GM21529 (cell line): Measurements from ENCODE around the gene MAGI1.
"Not testable (repeated sequence)": the region's sequence is repeated elsewhere in the genome, so short reads cannot be mapped to it uniquely, and the experiment has no call there.

Source experiments
- ATAC-seq: cut with Tn5 transposase; IDR thresholded peaks from one replicate; pipeline ENCODE4 v1.9.1; 2021; ENCODE audit not compliant: unreplicated experiment

MAGI1 gene

DNA sequence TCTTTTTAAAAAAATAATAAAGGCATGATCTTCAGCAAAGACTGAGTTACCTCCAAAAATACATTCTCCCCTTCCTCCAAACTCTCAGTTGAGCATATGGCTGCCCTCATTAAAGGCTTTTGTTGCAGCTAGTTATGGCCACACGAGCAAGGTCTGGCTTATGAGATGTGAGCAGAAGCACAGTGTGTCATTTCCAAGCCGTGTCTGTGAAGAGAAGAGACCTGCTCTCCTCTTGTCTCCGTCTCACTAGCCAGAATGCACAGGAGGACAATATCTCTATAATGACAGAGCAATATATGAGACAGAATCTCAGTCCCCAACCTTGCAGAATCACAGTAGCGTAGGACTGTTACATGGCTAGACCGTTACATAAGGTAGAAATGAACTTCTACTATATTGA lies 152.3 kb downstream of the MAGI1 start:
- ATAC-seq: no peak

DNA sequence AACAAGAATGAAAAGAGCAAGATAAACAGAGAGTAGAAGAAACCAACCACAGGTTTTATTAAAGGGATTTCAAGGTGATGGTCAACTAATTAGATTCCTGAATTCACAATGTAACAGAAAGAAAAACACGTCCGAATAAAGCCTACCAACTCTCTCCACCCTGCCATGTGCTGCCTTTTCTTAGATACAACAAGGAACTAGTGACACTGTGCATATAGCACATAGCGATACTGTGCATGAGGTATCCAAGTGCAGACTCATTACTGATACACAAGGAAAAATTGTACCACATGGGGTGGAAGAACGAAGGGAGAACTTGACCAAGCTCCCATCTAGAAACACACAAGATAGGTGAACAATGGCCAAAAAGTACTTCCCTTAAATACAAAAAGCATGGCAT lies 154.6 kb downstream of the MAGI1 start:
- ATAC-seq: no peak

DNA sequence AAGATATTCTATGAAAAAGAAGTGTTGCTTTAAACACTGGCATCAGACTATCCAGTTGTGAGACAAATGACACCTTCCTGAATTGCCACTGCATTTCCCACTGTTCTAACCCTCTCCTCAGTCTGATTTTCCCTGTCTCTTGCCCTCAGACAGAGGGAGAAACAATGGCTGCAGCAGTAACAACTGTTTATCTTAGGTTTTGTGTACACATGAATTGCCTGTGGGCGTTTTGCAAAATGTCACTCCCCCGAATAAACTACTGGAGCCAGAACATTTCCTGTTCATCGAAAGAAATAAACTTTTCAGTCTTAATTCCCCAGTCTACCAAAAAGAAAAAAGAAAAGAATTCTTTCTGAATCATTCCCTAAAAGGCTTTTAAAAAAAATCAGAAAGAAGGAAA lies 155.1 kb downstream of the MAGI1 start:
- ATAC-seq: no peak

DNA sequence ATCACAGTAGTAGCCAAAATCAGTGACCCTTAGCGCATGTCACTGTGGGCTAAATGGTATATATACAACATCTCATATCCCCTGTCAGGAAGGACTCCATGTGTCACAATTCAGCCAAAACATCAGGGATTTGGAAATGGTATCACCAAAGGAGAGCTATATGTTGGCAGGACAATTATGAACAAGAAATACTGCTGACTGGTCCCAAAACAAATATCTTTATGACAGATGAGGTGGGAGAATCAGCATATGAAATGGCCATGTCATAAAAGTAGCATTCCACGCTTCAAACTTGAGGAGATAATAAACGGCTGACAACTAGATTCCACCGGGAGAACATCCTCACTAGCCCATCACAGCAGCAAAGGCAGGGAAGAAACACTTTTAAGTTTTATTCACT lies 158.4 kb downstream of the MAGI1 start:
- no peak for ATAC-seq

DNA sequence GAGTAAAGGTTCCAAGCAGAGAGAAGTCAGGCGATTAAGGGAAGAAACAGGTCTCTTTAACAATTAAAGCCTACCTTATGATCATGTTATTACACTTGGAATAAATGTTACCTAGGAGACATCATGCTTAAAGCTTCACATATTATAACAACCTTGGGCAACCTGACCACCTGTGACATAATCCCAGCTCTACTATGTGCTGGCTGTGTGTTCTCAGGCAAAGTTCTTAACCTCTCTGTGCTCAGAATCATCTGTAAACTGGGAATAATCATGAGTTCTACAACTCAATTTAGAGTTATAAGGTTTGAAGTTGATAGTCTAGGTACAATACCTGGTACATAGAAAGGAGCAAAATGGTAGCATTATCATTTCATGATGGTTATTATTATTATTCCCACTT lies 159.3 kb downstream of the MAGI1 start:
- no peak for ATAC-seq

DNA sequence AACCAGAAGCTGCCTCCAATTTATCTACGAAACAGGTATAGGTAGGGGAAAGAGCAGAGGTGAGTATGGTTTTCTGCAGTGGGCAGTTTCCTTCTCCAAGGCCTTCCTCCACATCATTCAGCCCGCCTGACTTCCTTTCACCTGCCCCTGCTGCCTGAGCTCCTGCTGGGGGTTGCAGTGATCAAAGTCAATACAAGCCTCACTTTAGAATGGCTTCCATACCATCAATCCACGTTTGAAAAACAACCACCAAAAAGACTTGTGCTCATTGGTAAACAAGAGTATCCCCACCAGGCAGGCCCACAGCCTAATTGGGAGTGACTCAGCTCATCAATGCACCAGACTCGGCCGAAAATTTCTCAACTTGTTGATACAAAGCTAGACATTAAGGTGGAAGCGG lies 159.9 kb downstream of the MAGI1 start:
- no peak for ATAC-seq

DNA sequence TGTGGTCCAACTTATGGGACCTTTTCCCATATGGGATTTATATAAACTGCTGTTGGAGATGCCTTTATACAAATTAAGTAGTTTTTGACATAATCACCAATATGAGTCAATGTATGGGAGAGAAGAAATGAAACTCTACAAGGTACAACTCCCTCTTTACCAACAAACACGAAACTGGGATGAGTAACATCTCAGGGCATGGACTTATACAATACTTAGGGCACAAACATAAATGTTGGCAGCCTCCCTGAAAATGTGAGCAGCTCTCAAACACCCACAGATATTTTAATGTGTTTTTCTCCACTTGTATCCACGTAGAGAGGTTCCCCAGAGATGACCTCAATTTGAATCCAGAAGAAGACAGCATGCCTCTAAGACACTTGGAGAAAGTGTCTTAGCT lies 161.6 kb downstream of the MAGI1 start:
- no peak for ATAC-seq

DNA sequence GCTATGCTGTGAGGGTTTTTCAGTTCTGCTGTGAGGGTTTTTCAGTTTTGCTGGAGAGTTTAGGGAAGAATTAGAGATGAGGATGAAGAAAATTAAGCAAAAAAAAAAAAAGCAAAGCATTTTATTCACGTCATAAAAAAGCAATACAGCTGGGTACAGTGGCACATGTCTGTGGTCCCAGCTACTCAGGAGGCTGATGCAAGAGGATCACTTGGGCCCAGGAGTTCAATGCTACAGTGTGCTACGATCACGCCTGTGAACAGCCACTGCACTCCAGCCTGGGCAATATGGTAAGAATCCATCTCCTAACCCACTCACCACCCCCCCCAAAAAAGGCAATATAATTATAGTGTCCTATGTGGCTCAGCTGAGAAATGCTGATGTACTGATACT lies 162.7 kb downstream of the MAGI1 start:
- ATAC-seq: no peak

DNA sequence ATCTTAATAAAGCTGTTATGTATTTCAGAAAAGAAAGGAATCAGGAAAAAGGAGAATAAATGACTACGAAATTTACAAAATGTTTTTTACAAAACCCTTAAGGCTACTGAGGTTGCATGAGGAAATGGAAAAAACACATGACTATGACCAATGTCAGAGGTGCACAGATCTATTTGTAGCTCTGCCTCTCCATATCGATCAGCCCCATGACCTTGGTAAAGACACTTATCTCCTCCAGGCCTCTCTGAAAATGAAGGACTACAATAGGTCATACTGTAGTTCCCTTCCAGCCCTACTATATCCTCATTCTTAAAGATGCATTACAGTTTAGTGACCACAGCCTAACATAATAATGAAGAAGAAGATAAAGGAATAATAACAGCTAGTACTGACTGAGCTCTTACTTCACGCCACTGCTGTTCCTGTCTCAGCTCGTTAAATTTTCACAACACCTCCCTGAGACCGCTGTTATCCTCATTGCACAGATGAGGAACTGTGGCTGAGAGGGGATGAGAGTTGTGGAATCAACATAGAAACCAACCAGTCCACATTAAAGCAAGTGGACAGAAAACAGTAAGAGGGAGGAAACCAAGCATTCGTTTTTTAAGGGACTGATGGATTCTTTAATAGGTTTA lies 163.2 kb downstream of the MAGI1 start:
- ATAC-seq: no peak

DNA sequence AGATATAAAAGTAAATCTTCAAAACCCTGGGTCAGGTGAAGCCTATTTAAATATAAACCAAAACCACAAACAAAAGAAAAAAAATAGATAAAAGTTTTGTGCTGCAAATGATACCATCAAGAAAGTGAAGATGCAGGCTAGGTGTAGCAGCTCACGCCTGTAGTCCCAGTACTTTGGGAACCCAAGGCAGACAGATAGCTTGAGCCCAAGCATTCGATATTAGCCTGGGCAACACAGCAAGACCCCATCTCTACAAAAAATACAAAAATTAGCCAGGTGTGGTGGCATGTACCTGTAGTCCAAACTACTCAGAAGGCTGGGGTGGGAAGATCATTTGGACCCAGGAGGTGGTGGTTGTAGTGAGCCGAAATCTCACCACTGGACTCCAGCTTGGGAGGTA lies 164.8 kb downstream of the MAGI1 start:
- ATAC-seq: no peak

DNA sequence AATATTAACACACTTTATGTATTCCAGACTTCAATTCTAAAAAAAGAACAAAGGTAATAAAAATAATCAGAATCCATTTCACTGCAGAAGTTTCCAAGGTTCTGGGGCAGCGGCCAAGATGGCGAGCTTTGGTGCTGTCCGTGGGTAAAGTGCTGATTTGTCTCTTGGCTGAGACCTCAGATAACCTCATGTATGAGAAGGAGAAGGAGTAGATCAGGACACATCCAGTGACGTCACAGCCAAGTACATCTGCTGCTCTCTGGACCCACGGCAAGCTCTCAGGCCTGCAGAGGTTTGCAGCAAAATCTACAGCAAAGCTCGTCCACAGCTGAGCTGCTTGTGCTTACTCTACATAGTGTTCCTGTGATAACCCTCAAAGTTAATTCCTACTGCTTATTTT lies 165.7 kb downstream of the MAGI1 start:
- no peak for ATAC-seq

DNA sequence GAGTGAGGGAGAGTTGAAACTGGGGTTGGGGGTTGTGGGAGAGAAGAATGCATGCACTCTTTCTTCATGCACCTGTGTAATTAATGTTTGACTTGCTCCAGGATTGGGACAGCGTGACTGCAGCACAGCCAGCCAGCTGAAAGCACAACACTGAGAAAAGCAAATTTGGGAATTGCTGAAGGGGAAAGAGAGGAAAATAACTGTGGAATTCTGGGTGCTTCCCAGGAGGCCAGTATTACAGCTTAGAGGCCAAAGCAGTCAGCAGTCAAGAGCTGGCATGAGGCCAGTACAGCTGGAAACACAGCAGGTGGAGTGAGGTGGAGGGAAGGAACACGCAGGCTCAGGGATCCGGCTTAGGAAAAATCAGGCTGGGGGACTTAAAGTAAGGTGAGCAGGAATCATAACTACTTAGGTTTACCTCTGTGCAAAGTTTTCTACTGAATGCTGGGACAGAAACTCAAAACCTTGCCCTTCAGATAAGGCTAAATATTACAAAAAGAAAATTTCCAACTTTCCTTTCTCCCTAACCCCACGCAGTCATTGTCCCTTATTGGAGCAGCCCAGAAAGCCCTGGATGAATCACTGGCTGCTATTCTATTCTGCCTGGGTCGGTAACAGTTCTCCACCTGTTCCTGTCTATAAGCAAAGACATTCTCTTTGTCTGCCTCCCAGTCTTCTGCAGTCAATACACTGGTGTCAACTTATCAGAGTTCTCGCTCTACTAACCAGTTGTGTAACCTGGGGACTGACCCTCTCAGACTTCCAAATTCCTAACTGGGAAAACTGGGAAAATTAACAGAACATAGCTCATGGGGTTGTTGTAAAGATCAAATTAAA lies 167.2 kb downstream of the MAGI1 start:
- ATAC-seq: no peak

DNA sequence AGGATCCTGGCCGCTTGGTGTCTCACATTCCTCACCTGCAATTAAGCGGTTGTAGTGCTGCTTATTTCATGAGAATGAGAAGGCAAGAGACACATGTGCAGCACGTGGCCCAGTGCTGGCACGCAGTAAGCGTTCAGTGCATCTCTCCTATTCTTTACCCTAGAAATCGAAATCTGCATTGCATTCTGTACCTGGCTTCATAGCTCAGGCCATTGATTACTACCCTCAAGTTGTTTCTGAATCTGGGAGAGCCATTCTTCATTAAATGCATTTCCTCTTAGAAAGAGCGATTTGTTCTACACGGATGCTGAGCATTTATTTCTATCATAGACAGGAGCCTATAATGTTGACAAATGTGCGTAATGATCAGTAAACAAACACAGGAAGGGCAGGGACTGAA lies 168.9 kb downstream of the MAGI1 start:
- ATAC-seq: no peak

DNA sequence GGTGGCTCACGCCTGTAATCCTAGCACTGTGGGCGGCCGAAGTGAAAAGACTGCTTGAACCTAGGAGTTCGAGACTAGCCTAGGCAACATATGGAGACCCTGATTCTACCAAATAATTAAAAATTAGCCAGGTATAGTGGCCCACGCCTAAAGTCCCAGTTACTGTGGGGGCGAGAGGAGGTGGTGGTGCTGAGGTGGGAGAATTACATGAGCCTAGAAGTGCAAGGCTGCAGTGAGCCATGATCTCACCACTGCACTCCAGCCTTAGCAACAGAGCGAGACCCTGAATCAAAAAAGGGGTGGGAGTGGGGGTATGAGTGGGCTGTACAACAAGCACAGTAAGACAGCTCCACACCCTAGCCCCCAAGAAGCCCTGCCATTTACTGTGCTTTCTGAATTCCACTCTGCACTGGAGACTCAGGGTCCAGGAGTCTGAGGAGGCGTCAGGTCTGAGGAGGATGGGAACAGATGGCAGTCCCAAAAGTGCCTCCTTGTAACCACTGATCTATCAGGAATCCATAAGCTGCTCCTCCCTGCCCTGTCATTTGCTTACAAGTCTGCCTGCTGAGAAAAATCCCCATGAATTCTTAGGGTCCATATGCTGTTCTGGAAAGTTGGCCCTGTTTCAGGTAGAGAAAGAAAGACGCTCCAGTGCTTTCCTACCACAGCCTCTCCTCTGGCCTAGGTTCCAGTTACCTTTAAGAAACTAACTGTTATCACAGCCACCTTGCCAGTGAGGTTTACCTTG lies 171.1 kb downstream of the MAGI1 start:
- no peak for ATAC-seq

DNA sequence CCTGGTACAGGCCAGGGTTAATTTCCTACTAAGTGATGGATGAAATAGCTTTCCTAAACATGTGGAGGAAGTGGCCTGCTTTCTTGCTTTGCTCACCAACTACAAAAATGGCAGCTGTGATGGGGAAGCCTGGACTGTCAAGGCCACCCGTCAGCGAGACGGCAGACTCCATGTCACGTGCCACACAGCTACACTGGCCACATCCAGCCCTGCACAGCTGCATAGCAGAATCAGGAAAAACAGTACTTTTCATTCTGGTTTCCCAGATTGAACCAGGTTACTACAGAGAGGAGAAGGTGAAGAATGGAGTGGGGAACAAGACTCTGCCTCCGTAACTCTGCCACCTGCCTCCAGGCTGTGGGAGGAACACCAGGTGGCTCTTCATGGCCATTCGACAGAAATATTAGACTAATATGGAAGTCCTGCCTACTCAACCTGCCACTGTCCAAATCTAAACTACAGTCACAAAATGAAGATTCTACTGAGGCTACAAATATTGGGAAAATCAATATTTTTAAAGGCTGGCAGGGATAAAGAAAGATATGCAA lies 174.3 kb downstream of the MAGI1 start:
- ATAC-seq: no peak

DNA sequence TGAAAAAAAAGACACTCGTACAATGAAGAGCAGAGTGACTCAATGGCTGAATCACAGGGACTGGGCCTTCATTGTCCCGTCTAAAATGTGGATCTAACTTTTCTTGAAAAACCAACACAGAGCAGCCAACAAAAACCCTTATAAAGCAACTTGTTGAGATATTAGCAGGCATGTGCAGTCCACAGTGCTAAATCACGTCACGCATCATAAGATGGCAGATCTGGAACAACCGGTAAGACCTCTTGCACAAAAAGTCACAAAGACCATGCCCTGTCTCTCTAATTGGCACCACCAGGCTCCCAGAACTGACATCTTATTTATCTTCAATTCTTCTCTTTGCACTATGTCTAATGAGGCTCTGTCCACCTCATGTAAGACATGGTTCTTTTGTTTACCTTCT lies 177.0 kb downstream of the MAGI1 start:
- ATAC-seq: no peak

DNA sequence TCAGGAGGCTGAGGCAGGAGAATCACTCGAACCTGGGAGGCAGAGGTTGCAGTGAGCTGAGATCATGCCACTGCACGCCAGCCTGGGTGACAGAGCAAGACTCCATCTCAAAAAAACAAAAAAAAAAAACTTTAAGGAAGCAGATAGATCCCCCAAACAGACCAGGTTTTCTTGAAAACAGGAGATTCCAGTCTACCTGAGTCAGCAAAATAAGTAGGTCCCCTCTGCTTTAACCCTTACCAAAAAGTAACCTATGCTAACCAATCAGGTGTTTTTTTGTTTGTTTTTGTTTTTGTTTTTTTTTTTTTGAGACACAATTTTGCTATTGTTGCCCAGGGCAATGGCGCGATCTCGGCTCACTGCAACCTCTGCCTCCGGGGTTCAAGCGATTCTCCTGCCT lies 179.1 kb downstream of the MAGI1 start:
- not testable (repeated sequence) for ATAC-seq

DNA sequence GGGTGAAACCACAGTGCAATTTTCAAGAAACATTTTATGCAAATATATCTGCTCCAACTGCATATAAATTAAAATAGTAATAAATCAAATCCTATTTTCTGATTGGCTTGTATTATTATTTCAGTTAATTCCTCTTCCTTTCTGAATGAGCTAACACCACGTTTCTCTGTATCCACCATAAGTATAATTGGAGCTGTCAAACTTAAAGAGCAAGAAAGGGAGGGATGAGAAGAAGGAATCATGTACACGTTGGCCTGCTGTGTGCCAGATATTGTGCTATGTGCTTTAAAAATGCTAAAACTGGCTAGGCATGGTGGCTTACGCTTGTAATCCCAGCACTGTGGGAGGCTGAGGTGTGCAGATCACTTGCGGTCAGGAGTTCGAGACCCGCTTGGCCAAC lies 180.0 kb downstream of the MAGI1 start:
- ATAC-seq: no peak

DNA sequence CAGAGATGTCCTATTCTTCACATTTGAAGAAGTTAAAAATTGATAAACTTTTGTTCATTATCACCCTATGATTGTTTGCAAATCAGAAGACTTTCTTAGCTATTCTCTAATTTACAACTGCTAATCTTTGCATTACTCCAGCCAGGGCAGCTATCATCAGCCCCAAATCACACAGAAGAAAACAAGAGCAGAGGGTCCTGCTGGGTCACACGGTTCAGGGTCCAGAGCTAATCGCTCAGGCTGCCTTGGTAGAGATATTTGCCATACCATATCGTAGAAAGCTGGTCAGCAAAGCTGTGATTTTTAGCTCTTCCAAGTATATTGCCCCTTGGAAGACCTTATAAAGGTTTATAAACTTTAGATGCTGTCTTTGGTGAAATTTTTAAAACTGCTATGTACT lies 181.4 kb downstream of the MAGI1 start:
- ATAC-seq: no peak

DNA sequence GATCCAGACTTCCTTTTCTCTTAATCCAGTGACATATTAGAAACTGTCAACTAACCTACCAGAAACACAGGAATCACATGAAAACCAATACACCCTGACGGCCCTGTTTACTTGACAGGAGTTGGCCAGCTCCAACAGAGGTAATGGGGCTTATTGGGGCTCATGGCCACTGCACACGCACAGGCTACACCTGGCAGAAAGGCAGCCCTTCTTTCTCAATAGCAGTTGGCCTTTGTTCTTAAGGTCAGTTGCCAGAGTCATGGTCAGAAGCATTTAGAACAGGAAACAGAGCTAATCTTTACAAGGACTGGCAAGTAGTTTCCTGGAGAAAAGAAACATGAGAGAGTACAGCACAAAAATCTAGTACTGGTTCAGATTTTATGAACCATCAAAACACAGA lies 181.8 kb downstream of the MAGI1 start:
- ATAC-seq: no peak

DNA sequence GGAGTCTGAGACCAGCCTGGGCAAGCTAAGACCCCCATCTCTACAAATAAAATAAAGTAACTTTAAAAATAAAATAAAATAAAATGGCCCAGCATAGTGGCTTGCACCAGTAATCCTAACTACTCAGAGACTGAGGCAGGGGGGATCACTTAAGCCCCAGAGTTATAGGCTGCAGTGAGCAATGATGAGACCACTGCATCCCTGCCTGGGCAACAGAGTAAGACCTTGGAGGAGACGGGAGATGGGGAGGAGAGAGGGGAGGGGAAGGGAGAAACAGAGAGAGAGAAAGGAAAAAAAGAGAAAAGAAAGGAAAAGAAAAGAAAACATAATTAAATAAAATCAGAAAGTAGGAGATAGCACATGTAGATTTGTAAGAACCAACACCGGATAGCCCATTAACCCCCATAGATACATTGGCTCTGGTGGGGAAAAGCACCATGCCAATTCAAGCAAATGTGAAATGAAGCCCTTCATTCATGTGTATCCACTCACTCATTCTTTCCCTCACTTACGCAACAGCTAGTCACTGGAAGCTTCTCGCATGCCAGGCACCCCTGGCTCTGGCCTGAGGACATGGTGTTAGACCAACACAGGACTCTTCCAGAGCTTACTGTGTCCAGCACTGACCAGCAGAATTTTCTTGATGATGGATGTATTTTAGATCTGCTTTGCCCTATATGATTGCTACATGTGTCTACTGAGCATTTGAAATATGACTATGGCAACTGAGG lies 183.2 kb downstream of the MAGI1 start:
- no peak for ATAC-seq
